GM18520 (cell line): ENCODE data around the gene ANKRD23.
"Not testable (repeated sequence)": the region's sequence is repeated elsewhere in the genome, so short reads cannot be mapped to it uniquely, and the experiment has no call there.

Experiments
- ATAC-seq: cut with Tn5 transposase; IDR thresholded peaks from one replicate; pipeline ENCODE4 v1.9.1; 2021; ENCODE audit not compliant: unreplicated experiment

Gene ANKRD23

GRCh38 chr2:96843538-96844268, at the start of gene ANKRD23:
ANKRD23 (minus strand) TSS chr2:96844021; CDS start chr2:96843992, 29 bp downstream.
- no peak for ATAC-seq

GRCh38 chr2:96891591-96892333, 47.9 kb upstream of the ANKRD23 start:
- ATAC-seq: no peak

DNA sequence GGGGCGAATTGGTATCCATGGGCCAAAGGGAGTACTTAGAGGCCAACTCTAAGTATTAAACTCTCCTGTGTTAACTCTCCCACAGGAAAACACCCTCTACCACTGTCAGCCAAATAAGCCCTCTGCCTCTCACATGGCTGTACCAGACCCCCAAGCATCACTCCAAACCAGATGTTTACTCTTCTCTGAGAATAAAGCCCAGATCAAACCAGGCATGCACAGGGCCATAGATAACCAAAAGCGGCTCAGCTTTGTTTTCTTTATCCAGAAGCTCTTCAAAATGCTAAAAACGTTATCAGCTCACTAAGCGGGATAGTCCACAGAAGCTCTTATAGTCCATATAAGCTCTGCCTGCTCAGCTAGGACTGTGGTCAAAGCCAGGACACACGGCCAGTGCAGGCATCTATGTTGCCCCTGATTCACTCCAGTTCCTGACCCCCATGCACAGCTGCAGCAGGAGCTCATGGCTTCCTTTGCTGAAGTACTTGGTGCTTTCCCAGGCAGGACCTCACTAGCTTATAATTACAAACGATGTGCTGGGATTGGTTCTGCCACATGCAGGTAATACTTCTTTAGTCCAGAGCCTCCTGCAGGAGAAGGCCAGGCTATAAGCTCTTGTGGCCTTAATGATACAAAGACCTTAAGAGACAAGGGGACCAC, 47.0 kb upstream of the ANKRD23 start:
- no peak for ATAC-seq

GRCh38 chr2:96890252-96890651, 46.4 kb upstream of the ANKRD23 start:
- ATAC-seq: no peak

- ATAC-seq: not testable (repeated sequence)
These were observed 45.7 kb upstream of the ANKRD23 start for GRCh38 chr2:96889502-96889901.

DNA sequence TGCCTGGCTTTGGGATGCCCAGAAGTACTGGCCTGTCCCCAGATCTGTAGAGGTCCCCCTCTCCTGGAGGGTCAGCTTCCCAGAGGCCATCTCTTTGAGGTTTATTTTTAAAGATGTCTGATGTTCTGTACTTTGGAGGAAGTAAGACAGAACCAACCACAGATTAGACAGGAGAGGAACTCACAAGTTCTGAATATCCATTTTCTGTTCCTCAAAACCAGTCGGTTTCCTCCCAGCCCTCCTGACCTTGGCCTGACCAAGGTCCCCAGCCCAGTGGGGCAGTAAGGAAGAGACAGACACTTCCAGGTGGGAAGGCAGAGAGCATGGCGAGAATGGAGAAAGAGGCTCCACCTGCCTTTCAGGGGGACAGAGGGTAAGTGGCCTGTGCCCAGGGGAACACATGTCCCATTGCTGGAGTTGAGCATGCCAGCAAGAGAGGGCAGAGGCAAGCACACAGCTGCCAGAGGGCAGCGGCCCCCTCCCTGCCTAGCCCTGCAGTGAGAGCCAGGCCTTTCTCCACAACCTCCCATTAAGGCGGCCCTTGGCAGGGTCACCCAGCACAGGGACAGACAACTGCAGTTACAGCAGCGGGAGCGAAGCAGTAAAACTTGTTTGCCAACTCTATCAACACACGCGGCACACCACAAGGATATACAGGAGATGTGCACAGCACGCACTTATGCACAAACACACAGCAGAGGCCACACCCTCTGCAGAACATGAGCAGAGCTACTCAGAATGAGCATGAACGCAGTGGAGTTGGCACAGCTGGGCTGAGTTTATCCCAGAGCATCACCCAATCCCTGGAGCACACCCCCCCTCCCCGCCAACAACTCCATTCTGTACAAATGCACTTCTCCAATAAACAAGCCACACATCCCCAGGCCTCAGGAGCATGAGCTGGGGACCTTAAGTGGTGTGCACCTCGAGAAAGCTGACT, 44.5 kb upstream of the ANKRD23 start:
- ATAC-seq: no peak

DNA sequence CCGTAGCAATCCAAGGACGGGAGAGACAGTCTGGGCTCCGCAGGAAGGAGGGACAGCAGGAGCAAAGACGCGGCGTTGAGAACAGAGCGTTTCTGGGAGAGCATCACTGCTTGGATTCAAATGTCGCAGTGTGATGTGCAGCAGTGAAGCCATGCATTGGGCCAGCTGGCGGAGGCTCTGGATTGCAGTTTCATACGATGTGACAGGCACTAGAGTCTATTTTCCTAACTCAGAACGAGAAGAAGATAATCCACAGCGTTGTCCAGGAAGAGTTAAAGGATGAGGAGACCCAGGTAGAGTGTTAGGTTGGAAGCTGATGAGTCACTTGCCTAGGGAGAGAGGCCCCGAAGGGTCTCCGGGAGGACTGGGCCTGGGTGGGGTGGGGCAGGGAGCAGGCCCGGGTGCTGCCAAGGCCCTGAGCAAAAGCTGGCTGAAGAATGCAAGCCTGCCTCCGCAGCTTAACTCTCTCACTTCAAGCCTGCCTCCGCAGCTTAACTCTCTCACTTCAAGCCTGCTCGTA, 43.7 kb upstream of the ANKRD23 start:
- no peak for ATAC-seq

DNA sequence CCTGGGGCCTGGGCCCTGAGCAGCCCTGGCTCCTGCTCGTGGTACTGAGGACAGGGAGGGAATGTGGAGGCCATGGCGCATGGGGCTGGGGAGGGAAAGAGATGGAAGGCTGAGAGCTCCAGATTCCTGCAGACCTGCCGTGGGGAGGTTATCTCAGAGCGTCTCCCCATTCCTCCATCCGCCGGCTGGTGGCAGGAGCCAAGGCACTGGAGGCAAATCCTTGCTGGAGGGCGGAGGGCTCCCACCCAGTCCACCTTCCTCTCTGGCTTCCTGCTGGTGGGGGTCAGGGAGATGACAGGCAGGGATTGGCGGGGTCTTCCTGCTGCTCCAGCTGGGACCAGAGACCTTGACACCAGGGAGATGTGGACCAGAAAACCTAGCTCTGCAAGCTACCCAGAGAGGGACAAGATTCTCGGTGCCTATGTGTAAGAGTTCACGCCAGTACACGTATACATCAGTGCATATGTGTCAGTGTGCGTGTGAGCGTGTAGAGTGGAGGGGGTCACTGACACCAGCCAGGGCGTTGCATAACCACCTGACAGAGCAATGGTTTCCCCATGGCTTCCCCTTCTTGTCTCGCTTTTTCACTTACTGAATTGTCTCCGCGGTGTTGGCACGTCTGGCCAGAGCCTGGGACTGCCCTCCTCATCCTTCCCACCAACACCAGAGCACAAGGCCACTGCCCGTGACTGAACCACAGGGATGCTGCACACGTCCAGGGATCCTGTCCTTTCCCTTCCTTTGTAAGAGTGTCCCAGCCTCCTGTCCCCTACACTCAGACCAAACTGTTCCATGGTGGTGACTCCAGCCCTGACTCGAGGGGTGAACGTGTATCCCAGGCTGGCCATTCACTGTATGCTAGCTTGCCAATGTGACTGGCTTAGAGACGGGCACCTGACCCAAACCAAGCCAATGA, 41.9 kb upstream of the ANKRD23 start:
- no peak for ATAC-seq

DNA sequence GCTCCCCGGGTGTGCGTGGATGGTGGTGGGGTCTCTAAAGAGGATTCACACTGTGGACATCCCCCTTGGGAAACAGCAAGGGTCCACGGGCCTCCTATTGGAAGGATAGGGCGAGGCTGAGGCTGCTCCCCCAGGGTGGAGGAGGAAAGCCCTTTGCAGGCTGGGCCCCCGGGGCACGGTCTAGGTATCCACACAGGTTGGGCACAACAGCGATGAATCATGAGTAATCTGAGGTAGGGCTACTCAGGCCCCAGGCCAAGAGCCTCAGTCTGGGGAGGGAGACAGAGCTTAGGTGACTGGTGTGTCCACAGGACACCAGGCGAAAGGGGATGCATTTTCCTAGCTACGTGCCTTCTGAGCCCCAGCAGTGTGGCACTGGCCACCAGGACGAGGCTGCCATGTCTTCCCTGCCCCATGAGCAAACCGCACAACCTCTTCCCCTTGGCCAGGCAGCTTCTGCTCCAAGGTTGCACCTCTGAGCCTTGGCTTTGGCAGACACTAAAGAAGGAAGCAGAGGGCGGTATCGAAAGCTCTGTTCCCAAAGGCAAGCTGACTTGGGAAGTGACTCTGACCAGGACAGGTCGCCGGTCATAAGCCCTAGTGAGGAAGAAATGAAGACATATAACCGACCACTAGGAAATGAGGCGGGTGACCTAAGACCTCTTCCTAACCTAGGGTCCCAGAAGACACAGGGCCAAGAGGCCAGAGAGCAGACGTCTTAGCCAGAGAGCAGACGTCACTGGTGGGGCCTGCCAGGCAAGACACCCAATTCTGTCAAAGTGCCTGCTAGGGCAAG, 40.7 kb upstream of the ANKRD23 start:
- ATAC-seq: no peak

DNA sequence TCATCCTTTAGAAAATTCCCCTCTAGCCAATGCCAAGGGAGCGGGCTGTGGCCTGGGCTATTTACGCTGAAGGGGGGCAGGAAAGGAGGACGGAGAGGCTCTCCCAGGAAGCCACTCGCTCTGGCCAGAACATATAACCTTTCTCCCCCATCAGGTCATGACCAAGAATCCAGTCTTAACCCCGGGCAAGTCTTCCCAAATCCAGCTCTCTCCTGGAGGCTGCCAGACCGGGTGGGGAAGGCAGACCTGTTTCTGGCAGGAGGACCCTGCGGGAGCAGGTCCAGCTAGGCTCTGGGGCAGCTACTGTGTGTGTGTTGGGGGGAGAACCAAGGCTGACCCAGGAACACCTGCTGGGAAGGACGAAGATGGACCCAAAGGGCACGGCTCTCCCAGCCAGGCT, 39.5 kb upstream of the ANKRD23 start:
- ATAC-seq: no peak

- no peak for ATAC-seq
These were observed 39.1 kb upstream of the ANKRD23 start for GRCh38 chr2:96882906-96883305.

- ATAC-seq: no peak
These were observed 38.4 kb upstream of the ANKRD23 start for GRCh38 chr2:96882230-96882629.

- ATAC-seq: no peak
These were observed 37.8 kb upstream of the ANKRD23 start for GRCh38 chr2:96881349-96882195.

DNA sequence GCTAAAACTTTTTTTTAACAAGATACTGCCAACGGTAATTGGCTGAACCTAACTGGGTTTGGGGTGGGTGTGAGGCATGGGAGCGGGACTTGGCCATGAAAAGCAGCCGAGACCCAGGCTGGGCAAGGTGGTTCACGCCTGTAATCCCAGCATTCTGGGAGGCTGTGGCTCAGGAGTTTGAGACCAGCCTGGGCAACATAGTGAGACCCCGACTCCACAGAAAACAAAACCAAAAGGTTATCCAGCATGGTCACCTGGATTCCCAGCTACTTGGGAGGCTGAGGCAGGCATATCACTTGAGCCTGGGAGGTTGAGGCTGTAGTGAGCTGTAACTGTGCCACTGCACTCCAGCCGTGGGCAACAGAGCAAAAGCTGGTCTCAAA, 37.1 kb upstream of the ANKRD23 start:
- ATAC-seq: no peak

DNA sequence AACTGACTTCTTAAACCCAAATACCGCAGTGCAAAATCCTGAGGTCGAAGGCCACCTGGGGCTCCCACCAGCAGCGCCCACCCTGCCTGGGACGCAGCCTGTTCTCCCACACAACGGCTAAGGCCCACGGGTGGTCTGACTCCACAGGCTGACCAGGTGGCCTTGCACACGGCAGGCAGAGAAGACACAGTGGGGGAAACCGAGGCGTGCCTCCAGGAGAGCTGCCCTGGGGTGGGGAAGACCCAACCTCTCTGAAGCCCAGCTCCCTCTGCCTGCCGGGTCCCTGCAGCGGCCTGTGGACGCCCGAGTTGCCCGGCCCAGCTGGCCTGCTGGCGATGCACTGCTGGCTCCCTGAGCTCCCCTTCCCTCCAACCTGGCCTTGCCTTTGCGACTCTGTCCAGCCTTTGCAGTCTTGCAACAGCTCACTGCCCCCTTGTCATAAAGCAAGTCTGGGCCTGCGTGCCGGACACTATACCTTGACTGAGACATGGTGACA, 35.8 kb upstream of the ANKRD23 start:
- no peak for ATAC-seq

GRCh38 chr2:96878796-96879544, 35.1 kb upstream of the ANKRD23 start:
- ATAC-seq: no peak

- no peak for ATAC-seq
These were observed 34.4 kb upstream of the ANKRD23 start for GRCh38 chr2:96878171-96878570.
